Body of pancreas (tissue), 4 donors: ENCODE measurements around the gene CHSY1. TPM values are rescaled to one million over a fixed set of nuclear protein-coding genes. Genes with fewer than 3 reads are reported as not detected.

Experiments used
- ATAC-seq: fragments of 150-250 bp; one replicate; pipeline ENCODE4 v1.9.1; 2016
- DNase-seq, 4 donors: peaks; one replicate each; pipeline ENCODE4 v3.0.0-alpha.2; 2019
- H3K27ac ChIP-seq, 4 donors: fragments of 200-600 bp; sonication (generic); 1 replicate in 3 of 4; 2 replicates in 1 of 4; pipeline versions ENCODE4 v1.5.1 to v1.6.1; 2016 to 2019; ENCODE audit warnings: mild to moderate bottlenecking in 1 of 4, mixed read lengths in 1 of 4, moderate library complexity in 1 of 4
- H3K27me3 ChIP-seq, 2 donors: fragments of 200-600 bp; sonication (generic); one replicate each; pipeline ENCODE4 v1.6.0; 2016; ENCODE audit warnings: mild to moderate bottlenecking in 1 of 2
- H3K36me3 ChIP-seq, 2 donors: fragments of 200-600 bp; sonication (generic); replicated peaks in 1 of 2; 2 replicates each; pipeline ENCODE4 v1.5.1; 2016; ENCODE audit warnings: low read depth in 2 of 2; ENCODE audit not compliant: insufficient read depth in 1 of 2
- H3K4me1 ChIP-seq: fragments of 200-600 bp; sonication (generic); one replicate; pipeline ENCODE4 v1.6.0; 2016
- H3K4me3 ChIP-seq, 2 donors: fragments of 200-600 bp; sonication (generic); 1 replicate in 1 of 2; 2 replicates in 1 of 2; pipeline ENCODE4 v1.5.1; 2016 to 2019
- H3K9me3 ChIP-seq, 3 donors: fragments of 200-600 bp; sonication (generic); 1 replicate in 2 of 3; 2 replicates in 1 of 3; pipeline ENCODE4 v1.5.1; 2016
- CTCF ChIP-seq, 7 experiments: fragments of 450-650 bp in 4 of 7; fragments of 200-600 bp in 3 of 7; sonication (generic) in 3 of 7; IDR thresholded peaks; one replicate each; pipeline ENCODE4 v1.5.1; 2016 to 2019; ENCODE audit warnings: antibody characterized with exemption in 7 of 7
- POLR2A ChIP-seq, 3 donors: fragments of 450-650 bp; IDR thresholded peaks; one replicate each; pipeline ENCODE4 v1.6.1; 2016; ENCODE audit warnings: antibody characterized with exemption in 3 of 3, mild to moderate bottlenecking in 2 of 3
- WGBS, 2 donors: methylation state at CpG; one replicate each; pipeline ENCODE4 v1.1.5; 2017; 5-methylcytosine and 5-hydroxymethylcytosine counted together
- intact Hi-C: fragments of 100-400 bp; cut with DNase I; formaldehyde crosslinking; loops from one replicate; pipeline ENCODE4 v1.15.1; 2023
- total RNA-seq, 2 donors: library from RNA; depleted of rRNA; stranded (reverse); fragments of >200 nt; gene quantifications; one replicate each; pipeline ENCODE4 v1.1.0, GENCODE V29; 2016

The CHSY1 gene
- total RNA-seq, 2 donors from 2014 or later, result 7.8 to 12.2 TPM

GRCh38 chr15:101250873-101251829, 697 bp downstream of the CHSY1 start:
- H3K27me3 ChIP-seq, result no peaks in the 10 kb centered on the region

GRCh38 chr15:101250341-101250831, 1.5 kb downstream of the CHSY1 start:
- intact Hi-C loops, result loop anchor here (10.0 kb wide), 1 partner anchor 626 kb away; no protein-coding TSS in a partner anchor
- no peak for TF ChIP-seq CTCF (IDR thresholded peaks at IDR 0.05)
- Histone ChIP-seq H3K4me1 (peaks cover 24% of the 10 kb centered on the region), H3K27me3 (no peaks in the 10 kb centered on the region), H3K4me3 (peak overlapping the region in 1 of 2 donors; percentile 68), H3K36me3 (no peaks in the 10 kb centered on the region), H3K9me3 (no peaks in the 10 kb centered on the region), H3K27ac (peak overlapping the region; percentile 40 to 78 (median 63))
- DNase-seq (no peak), ATAC-seq (no peak)
- 4 to 8% methylated on average over 6 of the region's 6 CpGs for WGBS, 2 donors

More at GRCh38 chr15:101250873-101251829, 697 bp downstream of the CHSY1 start:
- 1% methylated on average over 15 to 62 of the region's 150 CpGs for WGBS, 2 donors
- Histone ChIP-seq H3K4me1 (peaks cover 24% of the 10 kb centered on the region), H3K36me3 (no peaks in the 10 kb centered on the region), H3K9me3 (no peaks in the 10 kb centered on the region), H3K27ac (peak overlapping the region; percentile 59 to 85 (median 78)), H3K4me3 (peak overlapping the region in 1 of 2 donors; percentile 68)
- TF ChIP-seq CTCF (IDR thresholded peaks at IDR 0.05) (peak in 2 of 7 experiments; percentile 14 to 17), POLR2A (IDR thresholded peaks at IDR 0.05) (peak in 1 of 3 donors; percentile 22)
- intact Hi-C loops, result loop anchor here (10.0 kb wide), 1 partner anchor 626 kb away; no protein-coding TSS in a partner anchor
- peak; percentile 66 for ATAC-seq
- peak; percentile 42 to 58 (median 46) for DNase-seq

GRCh38 chr15:101248274-101248673, 3.6 kb downstream of the CHSY1 start:
- ATAC-seq (no peak), DNase-seq (no peak)
- 58 to 64% methylated on average over 3 of the region's 3 CpGs for WGBS, 2 donors
- peaks cover 29% of the 10 kb centered on the region for H3K4me1 ChIP-seq
- H3K36me3 ChIP-seq, result no peaks in the 10 kb centered on the region
- H3K9me3 ChIP-seq, result no peaks in the 10 kb centered on the region
- H3K27ac ChIP-seq, result no peak overlapping the region
- intact Hi-C loops, result no loop called here
- TF ChIP-seq POLR2A (IDR thresholded peaks at IDR 0.05) (no peak), CTCF (IDR thresholded peaks at IDR 0.05) (no peak)
- no peaks in the 10 kb centered on the region for H3K27me3 ChIP-seq
- H3K4me3 ChIP-seq, result no peak overlapping the region

GRCh38 chr15:101246824-101247745, 4.8 kb downstream of the CHSY1 start:
- no peak for TF ChIP-seq CTCF (IDR thresholded peaks at IDR 0.05)
- no peak for TF ChIP-seq POLR2A (IDR thresholded peaks at IDR 0.05)
- DNase-seq (no peak), ATAC-seq (no peak)
- no peak overlapping the region for H3K4me3 ChIP-seq
- peaks cover 23% of the 10 kb centered on the region for H3K4me1 ChIP-seq
- H3K36me3 ChIP-seq, result no peaks in the 10 kb centered on the region
- no peaks in the 10 kb centered on the region for H3K9me3 ChIP-seq
- intact Hi-C loops, result no loop called here
- no peak overlapping the region for H3K27ac ChIP-seq
- 79 to 85% methylated on average over 10 of the region's 10 CpGs for WGBS, 2 donors
- H3K27me3 ChIP-seq, result no peaks in the 10 kb centered on the region
